Thoracic aorta (tissue), 2 donors: ENCODE results near the gene SP2. TPM values are rescaled to one million over a fixed set of nuclear protein-coding genes. Genes with fewer than 3 reads are reported as not detected.

Experiments
- ATAC-seq: fragments of 150-250 bp; one replicate; pipeline ENCODE4 v1.8.0; 2017; ENCODE audit warnings: low read depth; ENCODE audit not compliant: insufficient number of reproducible peaks, low FRiP score
- DNase-seq: peaks from one replicate; pipeline ENCODE4 v3.0.0-alpha.2; 2020; ENCODE audit warnings: low spot score
- H3K27ac ChIP-seq, 2 donors: fragments of 200-600 bp; sonication (generic); 1 replicate in 1 of 2; 2 replicates in 1 of 2; pipeline ENCODE4 v1.5.1; 2016; ENCODE audit warnings: mild to moderate bottlenecking in 2 of 2, moderate library complexity in 2 of 2
- H3K27me3 ChIP-seq: fragments of 200-600 bp; sonication (generic); replicated peaks from 2 replicates; pipeline ENCODE4 v1.6.0; 2016; ENCODE audit warnings: mild to moderate bottlenecking; ENCODE audit not compliant: insufficient read depth
- H3K36me3 ChIP-seq: fragments of 200-600 bp; sonication (generic); one replicate; pipeline ENCODE4 v1.5.1; 2016
- H3K4me1 ChIP-seq, 2 donors: fragments of 200-600 bp; sonication (generic); 1 replicate in 1 of 2; 2 replicates in 1 of 2; pipeline versions ENCODE4 v1.5.1 to v1.6.0; 2016; ENCODE audit warnings: low read depth in 2 of 2, mild to moderate bottlenecking in 1 of 2; ENCODE audit not compliant: control insufficient read depth in 1 of 2
- H3K4me3 ChIP-seq: fragments of 200-600 bp; sonication (generic); 2 replicates; pipeline ENCODE4 v1.5.1; 2016; ENCODE audit warnings: mild to moderate bottlenecking
- H3K9me3 ChIP-seq: fragments of 200-600 bp; sonication (generic); 2 replicates; pipeline ENCODE4 v1.5.1; 2016
- total RNA-seq, 2 donors: library from RNA; depleted of rRNA; stranded (reverse); fragments of >200 nt; gene quantifications; one replicate each; pipeline versions ENCODE4 v1.1.0 to v1.2.3, GENCODE V29; 2016
- TF ChIP-seq, protein P1 (sequence below): fragments of 200-600 bp; sonication (generic); IDR thresholded peaks from one replicate; pipeline ENCODE4 v1.5.1; 2019; ENCODE audit warnings: antibody characterized with exemption

SP2 gene
- total RNA-seq, 2 donors from 2014 or later: 6.4 to 10.9 TPM

DNA sequence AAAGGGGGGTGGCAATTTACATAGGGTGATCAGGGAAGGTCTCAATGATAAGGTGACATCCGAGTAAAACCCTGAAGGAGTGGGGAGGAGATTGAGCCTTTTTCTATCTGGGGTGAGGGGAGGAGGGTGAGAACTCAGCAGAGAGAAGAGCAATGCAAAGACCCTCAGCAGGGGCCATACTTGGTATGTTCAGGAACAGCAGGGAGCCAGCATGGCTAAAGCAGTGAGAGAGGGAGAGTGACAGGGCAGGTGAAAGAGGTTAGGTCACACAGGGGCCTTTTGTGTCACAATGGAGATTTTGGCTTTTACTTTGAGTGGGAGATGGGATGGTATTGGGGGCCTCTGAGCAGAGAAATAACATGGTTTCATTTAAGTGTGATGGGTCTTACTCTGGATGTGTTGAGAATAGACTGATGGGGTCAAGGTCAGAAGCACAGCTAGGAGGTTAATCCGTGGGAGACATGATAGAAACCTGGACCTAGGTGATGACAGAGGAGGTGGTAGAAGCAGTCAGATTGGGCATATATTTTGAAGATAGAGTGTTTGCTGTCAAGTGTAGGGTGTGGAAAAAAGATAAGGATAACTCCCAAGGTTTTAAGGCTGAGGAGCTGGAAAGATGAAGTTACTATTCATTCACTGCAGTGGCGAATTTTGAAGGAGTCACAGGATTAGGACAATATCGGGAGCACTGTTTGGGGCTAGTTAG is 6.2 kb downstream of the SP2 start:
- no peaks in the 10 kb centered on the region for H3K9me3 ChIP-seq
- no peaks in the 10 kb centered on the region for H3K36me3 ChIP-seq
- ATAC-seq (no peak), DNase-seq (no peak)
- peaks cover 53 to 95% of the 10 kb centered on the region in 2 donors for H3K4me1 ChIP-seq
- no peak overlapping the region for H3K4me3 ChIP-seq
- H3K27ac ChIP-seq: peak overlapping the region; percentile 50 to 74
- no peaks in the 10 kb centered on the region for H3K27me3 ChIP-seq
- TF ChIP-seq, protein P1, sequence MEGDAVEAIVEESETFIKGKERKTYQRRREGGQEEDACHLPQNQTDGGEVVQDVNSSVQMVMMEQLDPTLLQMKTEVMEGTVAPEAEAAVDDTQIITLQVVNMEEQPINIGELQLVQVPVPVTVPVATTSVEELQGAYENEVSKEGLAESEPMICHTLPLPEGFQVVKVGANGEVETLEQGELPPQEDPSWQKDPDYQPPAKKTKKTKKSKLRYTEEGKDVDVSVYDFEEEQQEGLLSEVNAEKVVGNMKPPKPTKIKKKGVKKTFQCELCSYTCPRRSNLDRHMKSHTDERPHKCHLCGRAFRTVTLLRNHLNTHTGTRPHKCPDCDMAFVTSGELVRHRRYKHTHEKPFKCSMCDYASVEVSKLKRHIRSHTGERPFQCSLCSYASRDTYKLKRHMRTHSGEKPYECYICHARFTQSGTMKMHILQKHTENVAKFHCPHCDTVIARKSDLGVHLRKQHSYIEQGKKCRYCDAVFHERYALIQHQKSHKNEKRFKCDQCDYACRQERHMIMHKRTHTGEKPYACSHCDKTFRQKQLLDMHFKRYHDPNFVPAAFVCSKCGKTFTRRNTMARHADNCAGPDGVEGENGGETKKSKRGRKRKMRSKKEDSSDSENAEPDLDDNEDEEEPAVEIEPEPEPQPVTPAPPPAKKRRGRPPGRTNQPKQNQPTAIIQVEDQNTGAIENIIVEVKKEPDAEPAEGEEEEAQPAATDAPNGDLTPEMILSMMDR: no peak

DNA sequence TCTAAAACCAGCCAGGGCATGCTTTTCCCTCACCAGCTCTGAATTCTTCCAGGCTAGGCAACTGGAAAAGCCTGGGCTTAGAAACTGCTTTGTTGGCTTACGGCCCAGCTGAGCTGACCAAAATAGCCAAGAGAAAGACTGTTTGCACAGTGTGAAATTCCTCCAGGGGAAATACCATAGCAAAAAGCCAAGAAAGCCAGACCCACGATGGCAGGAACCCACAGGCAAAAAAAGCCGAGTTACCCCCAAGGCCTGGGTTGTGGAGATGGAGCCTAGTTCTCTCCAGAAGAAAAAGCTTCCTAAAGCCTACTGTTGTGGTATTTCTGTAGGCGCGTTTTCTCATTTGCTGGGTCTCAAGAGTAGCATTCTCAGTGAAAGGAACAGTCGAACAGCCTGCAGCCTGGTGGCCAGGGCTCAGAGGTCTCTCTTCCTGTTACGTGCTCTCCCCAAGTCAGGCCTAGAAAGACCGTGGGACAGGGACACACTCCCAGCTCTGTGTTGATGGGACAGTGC is 9.2 kb downstream of the SP2 start:
- Histone ChIP-seq H3K27me3 (no peaks in the 10 kb centered on the region), H3K36me3 (no peaks in the 10 kb centered on the region), H3K9me3 (no peaks in the 10 kb centered on the region), H3K4me1 (peaks cover 62 to 96% of the 10 kb centered on the region in 2 donors), H3K27ac (peak overlapping the region; percentile 95), H3K4me3 (peak overlapping the region; percentile 55)
- ATAC-seq (peak; percentile 74), DNase-seq (peak; percentile 51)
- TF ChIP-seq, protein P1: no peak

DNA sequence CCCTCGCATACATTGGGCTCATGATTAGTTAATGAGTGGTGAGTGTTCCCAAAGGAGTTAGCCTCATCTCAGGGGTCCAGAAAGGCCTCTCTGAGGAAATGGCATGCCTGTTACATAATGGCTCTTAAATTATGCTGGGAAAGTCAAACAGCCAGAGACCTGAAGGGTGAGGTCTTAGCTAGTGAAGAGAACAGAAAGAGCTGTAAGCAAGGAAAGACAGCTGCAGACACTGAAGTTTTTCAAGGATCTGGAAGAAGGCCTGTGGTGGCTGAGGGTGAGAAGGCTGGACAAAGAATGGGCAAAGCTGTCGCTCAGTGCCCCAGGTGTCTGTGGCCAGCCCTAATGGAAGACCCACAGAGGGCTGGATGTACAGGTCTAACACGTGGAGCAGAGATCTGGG is 10.4 kb downstream of the SP2 start:
- Histone ChIP-seq H3K9me3 (no peaks in the 10 kb centered on the region), H3K4me3 (no peak overlapping the region), H3K4me1 (peaks cover 51 to 90% of the 10 kb centered on the region in 2 donors), H3K27me3 (no peaks in the 10 kb centered on the region), H3K27ac (peak overlapping the region; percentile 95), H3K36me3 (no peaks in the 10 kb centered on the region)
- TF ChIP-seq, protein P1: no peak
- ATAC-seq: no peak
- no peak for DNase-seq

DNA sequence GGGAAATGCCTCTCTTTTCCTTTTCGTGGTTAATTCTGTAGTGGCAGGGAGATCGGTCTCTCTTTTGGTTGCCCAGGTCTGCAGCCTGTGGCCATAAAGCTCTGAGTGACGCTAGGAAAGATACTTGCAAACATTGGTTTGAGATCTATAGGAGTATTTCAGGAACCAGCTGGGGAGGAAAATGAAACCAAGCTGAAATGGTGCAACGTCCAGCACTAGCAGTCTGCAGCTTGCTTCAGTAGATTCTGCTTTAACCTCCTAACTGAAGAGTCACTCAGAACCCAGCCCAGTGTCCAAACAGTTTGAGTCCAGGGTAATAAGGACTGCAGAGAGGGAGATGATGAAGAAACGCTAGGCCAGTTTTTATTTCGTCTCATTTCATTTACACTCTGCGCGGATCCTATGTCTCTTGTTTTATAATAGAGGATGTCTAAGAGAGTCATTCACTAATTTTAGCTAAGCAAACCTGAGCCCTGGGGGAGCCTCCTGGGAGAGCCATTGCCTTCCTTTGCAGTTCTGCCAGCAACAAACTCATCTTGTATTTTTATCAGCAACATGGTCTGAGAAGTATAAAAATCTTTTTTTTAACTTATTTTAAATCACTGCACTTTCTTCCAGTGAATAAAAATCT is 12.0 kb downstream of the SP2 start:
- DNase-seq: no peak
- Histone ChIP-seq H3K4me3 (peak overlapping the region; percentile 47), H3K9me3 (no peaks in the 10 kb centered on the region), H3K4me1 (peaks cover 49 to 77% of the 10 kb centered on the region in 2 donors), H3K27me3 (no peaks in the 10 kb centered on the region), H3K27ac (peak overlapping the region; percentile 95), H3K36me3 (no peaks in the 10 kb centered on the region)
- TF ChIP-seq, protein P1: no peak
- no peak for ATAC-seq

DNA sequence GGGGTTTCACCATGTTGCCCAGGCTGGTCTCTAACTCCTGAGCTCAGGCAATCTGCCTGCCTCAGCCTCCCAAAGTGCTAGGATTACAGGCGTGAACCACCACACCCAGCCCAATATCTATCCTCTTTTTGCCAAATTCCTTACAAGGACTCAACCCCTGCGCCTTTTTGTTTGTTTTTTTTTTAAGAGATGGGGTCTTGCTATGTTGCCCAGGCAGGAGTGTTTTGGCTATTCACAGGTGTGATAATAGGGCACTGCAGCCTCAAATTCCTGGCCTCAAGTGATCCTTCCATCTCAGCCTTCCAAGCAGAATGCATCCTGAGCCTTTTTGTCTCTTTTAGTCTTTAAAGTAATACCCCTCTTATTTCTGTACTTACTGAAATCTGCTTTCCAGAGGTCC is 17.0 kb downstream of the SP2 start:
- ATAC-seq (no peak), DNase-seq (no peak)
- Histone ChIP-seq H3K27me3 (no peaks in the 10 kb centered on the region), H3K27ac (no peak overlapping the region), H3K4me1 (peaks cover 20 to 50% of the 10 kb centered on the region in 2 donors), H3K9me3 (no peaks in the 10 kb centered on the region), H3K4me3 (no peak overlapping the region), H3K36me3 (no peaks in the 10 kb centered on the region)
- TF ChIP-seq, protein P1: no peak
